CD4-positive, alpha-beta memory T cell (primary cell): ENCODE measurements around the gene FCN2. TPM values are rescaled to one million over a fixed set of nuclear protein-coding genes. Genes with fewer than 3 reads are reported as not detected.

Experiments used
- CTCF ChIA-PET: fragments of 350-600 bp; sonication (Branson Sonifier 250); formaldehyde crosslinking; loops from one replicate; lab custom pipeline; 2021; ENCODE audit warnings: inconsistent platforms; ENCODE audit not compliant: partially characterized antibody; lab: Charles Lee
- POLR2A ChIA-PET: fragments of 350-600 bp; sonication (Branson Sonifier 250); formaldehyde crosslinking; loops from one replicate; lab custom pipeline; 2021; ENCODE audit not compliant: partially characterized antibody; lab: Charles Lee
- DNase-seq, 5 donors: peaks; one replicate each; pipeline versions ENCODE4 v3.0.0 to v3.0.0-alpha.2; 2020 to 2022; ENCODE audit warnings: mixed read lengths in 1 of 5
- H3K27ac ChIP-seq: one replicate; pipeline ENCODE4 v1.7.0; 2013; ENCODE audit warnings: low read depth, low read length
- H3K27me3 ChIP-seq: 2 replicates; pipeline ENCODE4 v1.7.0; 2013; ENCODE audit warnings: mild to moderate bottlenecking, low read length, moderate library complexity; ENCODE audit not compliant: insufficient read depth
- H3K36me3 ChIP-seq: 2 replicates; pipeline ENCODE4 v1.7.0; 2013; ENCODE audit warnings: mild to moderate bottlenecking, low read length, moderate library complexity; ENCODE audit not compliant: insufficient read depth
- H3K4me1 ChIP-seq: 2 replicates; pipeline ENCODE4 v1.7.0; 2013; ENCODE audit warnings: mild to moderate bottlenecking, low read length, moderate library complexity; ENCODE audit not compliant: insufficient read depth
- H3K4me3 ChIP-seq, 2 donors: one replicate each; pipeline ENCODE4 v1.7.0; 2013; ENCODE audit warnings: low read length in 2 of 2, mild to moderate bottlenecking in 1 of 2
- H3K9me3 ChIP-seq, 2 donors: one replicate each; pipeline ENCODE4 v1.7.0; 2013; ENCODE audit warnings: low read length in 2 of 2, control low read depth in 1 of 2; ENCODE audit not compliant: control insufficient read depth in 1 of 2
- H3K27ac Mint-ChIP-seq, 7 donors: one replicate each; pipeline ENCODE4 v1.8.0; 2020 to 2021; ENCODE audit warnings: mixed read lengths in 7 of 7, mild to moderate bottlenecking in 6 of 7, inconsistent platforms in 3 of 7, moderate library complexity in 3 of 7
- H3K27me3 Mint-ChIP-seq, 2 donors: one replicate each; pipeline ENCODE4 v1.8.0; 2020 to 2021; ENCODE audit warnings: mixed read lengths in 2 of 2
- H3K36me3 Mint-ChIP-seq, 2 donors: one replicate each; pipeline ENCODE4 v1.8.0; 2020 to 2021; ENCODE audit warnings: mixed read lengths in 2 of 2, inconsistent platforms in 1 of 2, mild to moderate bottlenecking in 1 of 2
- H3K4me1 Mint-ChIP-seq, 4 donors: one replicate each; pipeline ENCODE4 v1.8.0; 2020 to 2021; ENCODE audit warnings: mixed read lengths in 4 of 4, mild to moderate bottlenecking in 1 of 4
- H3K4me3 Mint-ChIP-seq, 8 donors: one replicate each; pipeline ENCODE4 v1.8.0; 2020 to 2021; ENCODE audit warnings: mixed read lengths in 8 of 8, mild to moderate bottlenecking in 7 of 8, moderate library complexity in 6 of 8, inconsistent platforms in 3 of 8
- H3K9me3 Mint-ChIP-seq, 8 donors: one replicate each; pipeline ENCODE4 v1.8.0; 2020 to 2021; ENCODE audit warnings: mixed read lengths in 8 of 8, mild to moderate bottlenecking in 5 of 8, inconsistent platforms in 3 of 8, moderate library complexity in 1 of 8
- intact Hi-C: fragments of 100-400 bp; cut with micrococcal nuclease; formaldehyde crosslinking; loops from one replicate; pipeline ENCODE4 v1.15.1; 2023
- polyA plus RNA-seq, 2 donors: library from polyadenylated mRNA; unstranded; fragments of 300-500 nt; fragmentation: Illumina TruSeq; gene quantifications; one replicate each; pipeline ENCODE4 v1.2.3, GENCODE V29; 2021
- total RNA-seq, 2 experiments: library from RNA; stranded (reverse); gene quantifications; one replicate each; pipeline ENCODE4 v1.2.3, GENCODE V29; 2021

Gene FCN2
- total and polyA plus RNA-seq, 4 experiments from 2014 or later = not detected

DNA sequence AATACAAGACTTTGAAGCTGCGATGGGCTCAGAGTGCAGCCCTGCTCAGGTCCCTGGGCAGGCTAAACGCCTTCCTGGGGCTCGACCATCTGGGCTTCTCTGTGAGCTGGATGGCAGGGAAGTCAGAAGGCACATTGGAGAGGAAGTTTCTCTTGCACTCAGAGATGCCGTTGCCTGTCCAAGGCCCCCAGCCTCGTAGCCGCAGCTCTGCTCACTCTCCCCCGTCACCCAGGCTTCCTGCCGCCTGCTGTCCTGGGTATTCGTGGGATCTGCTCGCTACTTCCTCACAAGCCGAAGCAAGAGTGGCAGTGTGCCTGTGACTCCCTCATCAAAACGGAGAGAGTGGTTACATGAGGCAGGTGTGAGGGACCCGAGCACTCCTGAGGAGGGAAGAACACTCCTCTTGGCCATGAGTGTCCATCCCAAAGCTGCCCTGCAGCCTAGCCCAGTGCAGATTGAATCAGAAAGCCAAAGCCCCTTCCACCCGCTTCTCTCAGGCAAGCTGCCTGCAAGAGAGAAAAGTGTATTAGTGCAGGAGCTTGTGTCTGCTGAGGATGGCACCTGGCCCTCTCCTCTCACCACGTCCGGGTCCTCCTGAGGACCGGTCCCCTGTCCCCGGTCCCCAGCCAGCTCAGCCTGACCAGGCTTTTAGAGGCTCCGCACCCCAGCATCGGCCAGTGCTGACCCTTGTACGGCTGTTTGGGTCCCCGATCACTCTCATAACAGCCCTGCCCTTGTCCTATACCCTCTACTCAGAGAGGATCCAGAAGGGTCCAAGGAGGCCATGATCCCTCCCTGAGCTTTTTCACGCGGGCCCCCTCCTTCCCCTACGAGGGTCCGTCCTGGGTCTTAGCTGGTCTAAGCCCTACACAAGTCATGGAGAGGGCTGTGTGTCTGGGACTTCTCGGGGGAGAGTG is 7.3 kb downstream of the FCN2 start:
- no peaks in the 10 kb centered on the region for H3K4me1 Mint-ChIP-seq
- H3K36me3 Mint-ChIP-seq = no peaks in the 10 kb centered on the region
- H3K27ac ChIP-seq = no peak overlapping the region
- CTCF ChIA-PET = no interaction called here
- no peaks in the 10 kb centered on the region for H3K9me3 ChIP-seq
- intact Hi-C loops = no loop called here
- H3K36me3 ChIP-seq = no peaks in the 10 kb centered on the region
- no peaks in the 10 kb centered on the region for H3K9me3 Mint-ChIP-seq
- H3K4me3 Mint-ChIP-seq = no peak overlapping the region
- no peak overlapping the region for H3K27ac Mint-ChIP-seq
- no peaks in the 10 kb centered on the region for H3K4me1 ChIP-seq
- DNase-seq = no peak
- H3K4me3 ChIP-seq = no peak overlapping the region
- POLR2A ChIA-PET = no interaction called here
- peaks cover 4 to 21% of the 10 kb centered on the region in 2 donors for H3K27me3 Mint-ChIP-seq
- H3K27me3 ChIP-seq = no peaks in the 10 kb centered on the region

DNA sequence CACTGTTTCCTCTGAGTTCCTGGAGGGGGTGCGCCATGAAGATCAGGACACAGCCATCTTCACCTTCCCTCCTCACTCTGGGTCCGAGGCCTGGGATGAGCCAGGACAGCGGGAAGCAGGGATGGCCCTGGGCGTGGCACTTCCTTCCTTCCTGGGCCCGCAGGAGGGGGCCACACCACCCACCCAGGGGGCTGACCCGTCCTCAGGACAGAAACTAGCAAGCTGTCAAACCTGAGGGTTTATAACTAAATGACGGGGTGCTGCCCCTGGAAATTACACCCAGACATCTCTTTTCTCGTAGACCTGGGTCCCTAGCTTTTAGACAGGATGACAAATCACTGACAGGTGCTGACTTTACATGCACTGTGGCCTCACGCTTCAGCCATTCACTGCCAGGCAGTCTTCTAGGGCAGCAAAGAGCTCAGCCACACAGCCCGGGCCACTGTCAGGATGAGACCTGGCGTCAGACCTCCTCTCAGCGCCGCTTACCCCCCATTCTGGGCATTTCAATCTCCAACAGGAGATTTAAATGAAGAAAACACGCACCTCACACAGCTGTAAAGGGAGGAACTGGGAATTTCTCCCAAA is 8.1 kb downstream of the FCN2 start:
- CTCF ChIA-PET = no interaction called here
- Mint-ChIP-seq H3K27me3 (peaks cover 4 to 21% of the 10 kb centered on the region in 2 donors), H3K9me3 (peaks cover 0 to under 1% (median 0%) of the 10 kb centered on the region in 8 donors), H3K4me1 (no peaks in the 10 kb centered on the region), H3K36me3 (no peaks in the 10 kb centered on the region), H3K27ac (no peak overlapping the region), H3K4me3 (no peak overlapping the region)
- Histone ChIP-seq H3K27ac (no peak overlapping the region), H3K4me3 (no peak overlapping the region), H3K27me3 (no peaks in the 10 kb centered on the region), H3K9me3 (no peaks in the 10 kb centered on the region), H3K4me1 (no peaks in the 10 kb centered on the region), H3K36me3 (no peaks in the 10 kb centered on the region)
- intact Hi-C loops = no loop called here
- no peak for DNase-seq
- POLR2A ChIA-PET = no interaction called here

DNA sequence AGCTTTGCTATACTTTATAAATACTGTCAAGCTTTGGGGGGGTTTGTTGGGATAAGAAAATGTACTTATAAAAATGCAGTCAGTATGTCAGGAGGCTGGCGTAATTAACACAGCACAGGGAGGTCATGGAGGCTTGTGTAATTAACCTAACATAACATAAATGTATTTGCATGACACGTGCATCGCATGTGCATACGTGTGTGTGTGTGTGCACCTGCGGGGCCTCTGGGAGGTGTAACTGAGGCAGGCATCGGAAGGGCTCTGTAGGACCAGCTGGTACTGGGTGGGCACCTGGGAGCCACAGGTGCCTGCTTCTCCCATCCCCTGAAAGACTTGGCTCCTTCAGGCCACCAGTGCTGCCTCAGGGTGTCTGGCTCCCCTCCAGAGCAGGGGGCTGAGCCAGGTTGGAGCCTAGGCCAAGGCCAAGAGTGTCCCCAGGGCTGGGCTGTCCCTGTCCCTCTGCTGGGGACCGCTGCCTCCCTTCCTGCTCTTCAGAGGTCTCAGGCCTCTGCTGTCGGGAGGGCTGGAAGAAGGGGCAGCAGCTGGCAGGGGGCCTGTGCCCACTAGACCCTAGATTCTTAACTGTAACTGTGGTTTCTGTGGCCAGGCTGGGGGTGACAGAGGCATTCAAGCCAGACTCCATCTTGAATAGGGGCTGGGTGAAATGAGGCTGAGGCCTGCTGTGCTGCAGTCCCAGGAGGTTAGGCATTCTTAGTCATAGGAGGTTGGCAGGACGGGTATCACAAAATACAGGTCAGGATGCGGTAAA is 9.0 kb downstream of the FCN2 start:
- Mint-ChIP-seq H3K36me3 (no peaks in the 10 kb centered on the region), H3K27me3 (peaks cover 4 to 23% of the 10 kb centered on the region in 2 donors)
- intact Hi-C loops = no loop called here

DNA sequence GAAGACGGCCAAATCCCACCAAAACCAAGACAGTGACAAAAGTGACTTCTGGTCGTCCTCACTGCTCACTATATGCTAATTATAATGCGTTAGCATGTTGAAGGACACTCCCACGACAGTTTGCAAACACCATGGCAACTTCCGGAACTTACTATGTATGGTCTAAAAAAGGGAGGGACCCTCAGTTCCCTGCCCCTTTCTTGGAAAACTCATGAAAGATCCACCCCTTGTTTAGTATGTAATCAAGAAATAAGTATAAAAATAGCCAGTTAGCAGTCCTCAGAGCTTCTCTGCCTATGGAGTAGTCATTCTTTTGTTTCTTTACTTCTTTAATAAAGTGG is 9.5 kb downstream of the FCN2 start:
- ChIA-PET CTCF (no interaction called here), POLR2A (no interaction called here)
- Histone ChIP-seq H3K36me3 (no peaks in the 10 kb centered on the region), H3K27me3 (no peaks in the 10 kb centered on the region), H3K4me3 (no peak overlapping the region), H3K27ac (no peak overlapping the region), H3K4me1 (no peaks in the 10 kb centered on the region), H3K9me3 (no peaks in the 10 kb centered on the region)
- Mint-ChIP-seq H3K9me3 (peaks cover 0 to 2% (median 0%) of the 10 kb centered on the region in 8 donors), H3K4me3 (no peak overlapping the region), H3K4me1 (no peaks in the 10 kb centered on the region), H3K36me3 (no peaks in the 10 kb centered on the region), H3K27ac (no peak overlapping the region), H3K27me3 (peaks cover 4 to 23% of the 10 kb centered on the region in 2 donors)
- intact Hi-C loops = no loop called here
- DNase-seq = no peak

More for the DNA sequence above, 9.0 kb downstream of the FCN2 start:
- CTCF ChIA-PET = no interaction called here
- no peak overlapping the region for H3K27ac Mint-ChIP-seq
- no peaks in the 10 kb centered on the region for H3K4me1 ChIP-seq
- no peak overlapping the region for H3K4me3 Mint-ChIP-seq
- H3K9me3 Mint-ChIP-seq = peaks cover 0 to 2% (median 0%) of the 10 kb centered on the region in 8 donors
- H3K27me3 ChIP-seq = no peaks in the 10 kb centered on the region
- POLR2A ChIA-PET = no interaction called here
- no peak for DNase-seq
- no peaks in the 10 kb centered on the region for H3K36me3 ChIP-seq
- H3K27ac ChIP-seq = no peak overlapping the region
- H3K9me3 ChIP-seq = no peaks in the 10 kb centered on the region
- no peak overlapping the region for H3K4me3 ChIP-seq
- H3K4me1 Mint-ChIP-seq = no peaks in the 10 kb centered on the region

DNA sequence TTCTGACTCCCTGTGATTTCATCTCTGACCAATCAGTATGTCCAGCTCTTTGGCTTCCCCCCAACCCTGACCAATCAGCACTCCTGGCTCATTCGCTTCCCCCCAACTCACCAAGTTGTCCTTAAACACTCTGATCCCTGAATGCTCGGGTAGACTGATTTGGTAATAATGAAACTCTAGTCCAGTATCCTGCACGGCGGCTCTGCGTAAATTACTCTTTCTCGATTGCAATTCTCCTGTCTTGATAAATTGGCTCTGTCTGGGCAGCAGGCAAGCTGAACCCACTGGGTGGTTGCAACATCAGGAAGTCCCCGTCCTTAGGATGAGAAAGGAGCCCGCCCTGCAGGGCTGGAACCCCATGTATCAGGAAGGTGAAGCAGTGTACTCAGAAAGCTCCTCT is 10.4 kb downstream of the FCN2 start:
- Mint-ChIP-seq H3K27ac (no peak overlapping the region), H3K4me1 (no peaks in the 10 kb centered on the region), H3K36me3 (no peaks in the 10 kb centered on the region), H3K9me3 (peaks cover 0 to 3% (median 0%) of the 10 kb centered on the region in 8 donors), H3K4me3 (no peak overlapping the region), H3K27me3 (peaks cover 6 to 23% of the 10 kb centered on the region in 2 donors)
- DNase-seq = no peak
- Histone ChIP-seq H3K4me3 (no peak overlapping the region), H3K4me1 (no peaks in the 10 kb centered on the region), H3K9me3 (no peaks in the 10 kb centered on the region), H3K27me3 (no peaks in the 10 kb centered on the region), H3K36me3 (no peaks in the 10 kb centered on the region), H3K27ac (no peak overlapping the region)
- intact Hi-C loops = no loop called here
- ChIA-PET POLR2A (no interaction called here), CTCF (no interaction called here)

DNA sequence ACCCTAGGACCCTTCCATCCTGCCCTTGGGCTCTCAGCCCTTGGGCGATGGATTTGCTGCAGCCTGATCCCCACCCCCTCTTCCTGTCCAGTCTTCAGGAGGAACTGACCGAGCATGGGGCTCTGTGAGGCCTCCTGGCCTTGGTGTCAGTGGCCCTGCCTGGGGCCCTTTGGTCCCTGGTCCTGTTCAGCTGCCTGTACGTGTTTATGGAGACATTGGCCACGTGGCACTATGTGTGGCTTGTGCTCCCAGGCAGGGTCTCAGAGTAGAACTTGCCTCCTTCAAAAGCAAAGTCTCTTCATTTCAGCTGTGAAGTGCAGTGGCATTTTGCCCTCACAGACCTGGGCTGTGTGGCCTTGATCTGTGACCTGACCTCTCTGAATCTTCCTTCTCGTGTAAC is 11.1 kb downstream of the FCN2 start:
- no peaks in the 10 kb centered on the region for H3K27me3 ChIP-seq
- no peaks in the 10 kb centered on the region for H3K9me3 ChIP-seq
- CTCF ChIA-PET = no interaction called here
- Mint-ChIP-seq H3K27me3 (peaks cover 6 to 17% of the 10 kb centered on the region in 2 donors), H3K9me3 (peaks cover 0 to 3% (median 0%) of the 10 kb centered on the region in 8 donors), H3K36me3 (no peaks in the 10 kb centered on the region), H3K4me3 (no peak overlapping the region), H3K4me1 (no peaks in the 10 kb centered on the region), H3K27ac (no peak overlapping the region)
- POLR2A ChIA-PET = no interaction called here
- H3K4me1 ChIP-seq = no peaks in the 10 kb centered on the region
- H3K36me3 ChIP-seq = no peaks in the 10 kb centered on the region
- no peak for DNase-seq
- no peak overlapping the region for H3K27ac ChIP-seq
- no peak overlapping the region for H3K4me3 ChIP-seq
- intact Hi-C loops = no loop called here

DNA sequence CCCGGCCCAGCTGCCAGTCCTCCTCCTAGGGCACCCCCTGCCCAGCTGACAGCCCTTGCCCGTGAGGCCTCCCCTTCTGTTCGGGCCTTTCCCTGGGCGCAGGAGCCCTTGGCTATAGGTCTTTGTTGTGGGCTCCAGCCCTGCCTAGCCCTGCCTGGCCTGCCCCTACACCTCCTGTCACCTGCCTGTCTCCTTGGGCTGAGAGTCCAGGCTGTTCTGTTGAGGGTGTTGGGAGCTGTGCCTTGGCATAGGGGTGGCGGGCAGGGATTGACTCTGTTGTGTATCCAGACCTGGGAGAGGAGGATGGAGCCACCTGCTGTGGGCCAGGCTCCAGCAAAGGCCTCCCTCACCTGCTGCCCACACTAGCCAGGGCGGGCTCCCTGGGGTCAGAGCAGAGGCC is 11.6 kb downstream of the FCN2 start:
- no peak overlapping the region for H3K27ac ChIP-seq
- H3K27me3 ChIP-seq = no peaks in the 10 kb centered on the region
- POLR2A ChIA-PET = no interaction called here
- no peak overlapping the region for H3K4me3 ChIP-seq
- H3K27ac Mint-ChIP-seq = no peak overlapping the region
- DNase-seq = no peak
- H3K4me3 Mint-ChIP-seq = no peak overlapping the region
- CTCF ChIA-PET = no interaction called here
- H3K9me3 ChIP-seq = no peaks in the 10 kb centered on the region
- peaks cover 7 to 15% of the 10 kb centered on the region in 2 donors for H3K27me3 Mint-ChIP-seq
- no peaks in the 10 kb centered on the region for H3K36me3 ChIP-seq
- H3K36me3 Mint-ChIP-seq = no peaks in the 10 kb centered on the region
- intact Hi-C loops = no loop called here
- no peaks in the 10 kb centered on the region for H3K4me1 Mint-ChIP-seq
- H3K9me3 Mint-ChIP-seq = peaks cover 0 to 3% (median 0%) of the 10 kb centered on the region in 8 donors
- H3K4me1 ChIP-seq = no peaks in the 10 kb centered on the region
